Neural progenitor cell (in vitro differentiated cells): Measurements from ENCODE around the gene PRKAA1.
A peak's percentile ranks its signal among the peaks of the same experiment; 100 is the strongest.

ENCODE experiments used
- EZH2 ChIP-seq: fragments of 200-600 bp; sonication (generic); IDR thresholded peaks from 2 replicates; pipeline ENCODE4 v1.6.1; 2017; ENCODE audit warnings: antibody characterized with exemption, mild to moderate bottlenecking, moderate library complexity
- EZH2phosphoT487 ChIP-seq: fragments of 200-600 bp; sonication (generic); IDR thresholded peaks from 2 replicates; pipeline ENCODE4 v1.6.1; 2017; ENCODE audit warnings: antibody characterized with exemption
- TF ChIP-seq, protein P1 (sequence below): fragments of 200-600 bp; sonication (generic); IDR thresholded peaks from 2 replicates; pipeline ENCODE4 v1.5.1; 2017; ENCODE audit warnings: antibody characterized with exemption, mild to moderate bottlenecking

DNA sequence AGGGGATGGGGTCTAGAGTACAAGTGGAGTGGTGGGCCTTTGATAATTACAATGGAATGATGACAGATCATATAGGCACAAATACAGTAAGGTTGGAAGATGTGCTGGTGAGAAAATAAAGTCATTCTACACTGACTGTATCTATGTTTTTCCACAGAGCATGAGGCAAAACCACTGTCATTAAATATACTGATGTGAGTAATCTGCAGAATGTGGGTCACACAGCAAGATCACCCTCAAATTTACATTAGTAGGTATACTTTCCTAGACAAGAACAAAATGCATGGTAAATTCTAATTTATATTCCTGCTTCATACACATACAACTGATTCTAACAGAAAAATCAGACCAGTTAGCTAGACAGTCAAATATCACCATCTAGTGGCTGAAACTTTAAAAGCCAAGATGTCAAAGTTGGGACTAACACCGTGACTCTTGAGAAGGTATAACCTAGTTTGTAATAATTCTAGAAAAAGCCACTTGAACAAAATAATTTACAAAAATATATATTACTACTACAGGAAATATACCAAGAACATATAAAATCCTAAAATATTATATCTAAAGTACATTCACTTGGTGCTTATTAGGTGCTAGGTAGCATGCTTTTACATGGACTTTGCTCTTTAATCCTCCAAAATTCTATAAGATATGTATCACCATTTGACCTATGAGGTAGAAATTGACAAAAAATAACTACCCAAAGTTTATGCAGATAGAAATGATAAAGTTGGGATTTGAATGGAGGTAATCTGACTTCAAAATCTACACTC, 61.9 kb downstream of the PRKAA1 start:
- TF ChIP-seq, protein P1, sequence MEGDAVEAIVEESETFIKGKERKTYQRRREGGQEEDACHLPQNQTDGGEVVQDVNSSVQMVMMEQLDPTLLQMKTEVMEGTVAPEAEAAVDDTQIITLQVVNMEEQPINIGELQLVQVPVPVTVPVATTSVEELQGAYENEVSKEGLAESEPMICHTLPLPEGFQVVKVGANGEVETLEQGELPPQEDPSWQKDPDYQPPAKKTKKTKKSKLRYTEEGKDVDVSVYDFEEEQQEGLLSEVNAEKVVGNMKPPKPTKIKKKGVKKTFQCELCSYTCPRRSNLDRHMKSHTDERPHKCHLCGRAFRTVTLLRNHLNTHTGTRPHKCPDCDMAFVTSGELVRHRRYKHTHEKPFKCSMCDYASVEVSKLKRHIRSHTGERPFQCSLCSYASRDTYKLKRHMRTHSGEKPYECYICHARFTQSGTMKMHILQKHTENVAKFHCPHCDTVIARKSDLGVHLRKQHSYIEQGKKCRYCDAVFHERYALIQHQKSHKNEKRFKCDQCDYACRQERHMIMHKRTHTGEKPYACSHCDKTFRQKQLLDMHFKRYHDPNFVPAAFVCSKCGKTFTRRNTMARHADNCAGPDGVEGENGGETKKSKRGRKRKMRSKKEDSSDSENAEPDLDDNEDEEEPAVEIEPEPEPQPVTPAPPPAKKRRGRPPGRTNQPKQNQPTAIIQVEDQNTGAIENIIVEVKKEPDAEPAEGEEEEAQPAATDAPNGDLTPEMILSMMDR, result peak; percentile 74
- TF ChIP-seq EZH2 (no peak), EZH2phosphoT487 (no peak)
